Activated CD4-positive, CD25-positive, alpha-beta regulatory T cell treated with anti-CD3 and anti-CD28 coated beads, Interleukin-2, amount 50 U/mL, for 24 hours (primary cell): ENCODE data around the gene SENP3.

ENCODE experiments used
- ATAC-seq, 2 donors: fragments of 150-1000 bp; cut with Tn5 transposase; one replicate each; pipeline ENCODE4 v1.10.0; 2021; ENCODE audit warnings: mild to moderate bottlenecking in 1 of 2, moderate library complexity in 1 of 2

The SENP3 gene

DNA sequence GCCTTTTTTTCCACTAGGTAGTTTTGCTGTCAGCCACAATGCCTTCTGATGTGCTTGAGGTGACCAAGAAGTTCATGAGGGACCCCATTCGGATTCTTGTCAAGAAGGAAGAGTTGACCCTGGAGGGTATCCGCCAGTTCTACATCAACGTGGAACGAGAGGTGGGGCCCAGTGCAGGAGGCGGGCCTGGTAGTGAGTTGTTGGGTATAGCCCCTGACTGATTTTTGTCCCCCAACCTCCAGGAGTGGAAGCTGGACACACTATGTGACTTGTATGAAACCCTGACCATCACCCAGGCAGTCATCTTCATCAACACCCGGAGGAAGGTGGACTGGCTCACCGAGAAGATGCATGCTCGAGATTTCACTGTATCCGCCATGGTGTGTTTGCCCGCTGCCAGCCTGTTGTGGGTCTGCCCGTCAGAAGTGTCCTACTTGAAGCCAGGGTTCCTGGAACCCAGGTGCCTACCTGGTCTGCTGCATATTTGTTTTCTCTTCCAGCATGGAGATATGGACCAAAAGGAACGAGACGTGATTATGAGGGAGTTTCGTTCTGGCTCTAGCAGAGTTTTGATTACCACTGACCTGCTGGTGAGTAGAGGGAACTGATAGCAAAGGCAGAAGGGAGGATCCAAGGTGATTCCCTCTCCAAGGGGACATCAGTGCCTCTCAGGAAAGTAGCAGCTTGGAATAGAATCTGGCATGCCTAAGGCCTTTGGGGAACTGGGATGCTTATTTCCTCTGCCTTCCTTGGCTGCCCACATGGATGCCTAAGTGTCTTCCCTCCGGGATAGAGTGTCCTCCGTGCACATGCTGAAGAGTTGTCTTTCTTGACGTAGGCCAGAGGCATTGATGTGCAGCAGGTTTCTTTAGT lies 15.8 kb downstream of the SENP3 start:
- ATAC-seq, result no peak

DNA sequence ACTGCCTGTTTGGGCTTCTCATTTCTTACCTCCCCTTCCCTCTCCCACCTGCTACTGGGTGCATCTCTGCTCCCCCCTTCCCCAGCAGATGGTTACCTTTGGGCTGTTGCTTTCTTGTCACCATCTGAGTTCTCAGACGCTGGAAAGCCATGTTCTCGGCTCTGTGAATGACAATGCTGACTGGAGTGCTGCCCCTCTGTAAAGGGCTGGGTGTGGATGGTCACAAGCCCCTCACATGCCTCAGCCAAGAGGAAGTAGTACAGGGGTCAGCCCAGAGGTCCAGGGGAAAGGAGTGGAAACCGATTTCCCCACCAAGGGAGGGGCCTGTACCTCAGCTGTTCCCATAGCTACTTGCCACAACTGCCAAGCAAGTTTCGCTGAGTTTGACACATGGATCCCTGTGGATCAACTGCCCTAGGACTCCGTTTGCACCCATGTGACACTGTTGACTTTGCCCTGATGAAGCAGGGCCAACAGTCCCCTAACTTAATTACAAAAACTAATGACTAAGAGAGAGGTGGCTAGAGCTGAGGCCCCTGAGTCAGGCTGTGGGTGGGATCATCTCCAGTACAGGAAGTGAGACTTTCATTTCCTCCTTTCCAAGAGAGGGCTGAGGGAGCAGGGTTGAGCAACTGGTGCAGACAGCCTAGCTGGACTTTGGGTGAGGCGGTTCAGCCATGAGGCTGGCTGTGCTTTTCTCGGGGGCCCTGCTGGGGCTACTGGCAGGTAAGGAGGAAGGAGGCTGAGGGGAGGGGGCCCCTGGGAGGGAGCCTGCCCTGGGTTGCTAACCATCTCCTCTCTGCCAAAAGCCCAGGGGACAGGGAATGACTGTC lies 17.5 kb downstream of the SENP3 start, which contains the start of gene CD68:
Gene CD68, plus strand, starts transcription at position 638 of the 833 bp plus-strand sequence. Its CDS starts 40 bp downstream, at position 678.
- peak; percentile 75 to 76 for ATAC-seq

GRCh38 chr17:7579834-7580603 lies 18.3 kb downstream of the SENP3 start:
- ATAC-seq, result no peak

DNA sequence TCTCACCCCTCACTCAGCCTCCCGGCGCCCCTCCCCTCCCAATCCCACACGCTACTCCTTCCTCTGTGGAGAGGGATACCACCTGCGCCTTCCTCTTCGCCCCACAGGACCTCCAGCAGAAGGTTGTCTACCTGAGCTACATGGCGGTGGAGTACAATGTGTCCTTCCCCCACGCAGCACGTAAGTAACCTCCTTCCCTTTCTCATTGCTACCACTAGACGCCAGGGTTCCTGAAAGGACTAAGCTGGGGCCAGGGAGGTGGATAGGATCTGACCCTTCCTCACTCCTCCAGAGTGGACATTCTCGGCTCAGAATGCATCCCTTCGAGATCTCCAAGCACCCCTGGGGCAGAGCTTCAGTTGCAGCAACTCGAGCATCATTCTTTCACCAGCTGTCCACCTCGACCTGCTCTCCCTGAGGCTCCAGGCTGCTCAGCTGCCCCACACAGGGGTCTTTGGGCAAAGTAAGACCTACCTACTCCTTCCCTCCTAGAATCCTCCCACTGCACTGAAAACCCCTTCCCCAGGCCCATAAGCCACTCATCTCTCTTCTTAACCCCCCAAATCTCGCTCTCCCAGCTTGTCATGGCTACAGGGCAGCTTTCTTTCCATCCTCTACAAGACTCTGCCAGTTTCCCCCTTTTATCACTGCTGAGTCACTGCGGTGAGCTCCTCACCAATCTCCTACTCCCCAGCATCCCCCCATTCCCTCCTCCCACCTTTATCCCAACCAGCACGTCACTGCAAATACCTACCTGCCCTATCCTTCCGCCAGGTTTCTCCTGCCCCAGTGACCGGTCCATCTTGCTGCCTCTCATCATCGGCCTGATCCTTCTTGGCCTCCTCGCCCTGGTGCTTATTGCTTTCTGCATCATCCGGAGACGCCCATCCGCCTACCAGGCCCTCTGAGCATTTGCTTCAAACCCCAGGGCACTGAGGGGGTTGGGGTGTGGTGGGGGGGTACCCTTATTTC lies 19.2 kb downstream of the SENP3 start:
- no peak for ATAC-seq

GRCh38 chr17:7582396-7583252 lies 20.9 kb downstream of the SENP3 start:
- no peak for ATAC-seq

- peak; percentile 71 for ATAC-seq
Measured at GRCh38 chr17:7583253-7584109, 21.8 kb downstream of the SENP3 start, which contains the start of gene MPDU1. TSS of gene MPDU1 (plus strand) at chr17:7583852. CDS start at chr17:7583863, 11 bp downstream.

DNA sequence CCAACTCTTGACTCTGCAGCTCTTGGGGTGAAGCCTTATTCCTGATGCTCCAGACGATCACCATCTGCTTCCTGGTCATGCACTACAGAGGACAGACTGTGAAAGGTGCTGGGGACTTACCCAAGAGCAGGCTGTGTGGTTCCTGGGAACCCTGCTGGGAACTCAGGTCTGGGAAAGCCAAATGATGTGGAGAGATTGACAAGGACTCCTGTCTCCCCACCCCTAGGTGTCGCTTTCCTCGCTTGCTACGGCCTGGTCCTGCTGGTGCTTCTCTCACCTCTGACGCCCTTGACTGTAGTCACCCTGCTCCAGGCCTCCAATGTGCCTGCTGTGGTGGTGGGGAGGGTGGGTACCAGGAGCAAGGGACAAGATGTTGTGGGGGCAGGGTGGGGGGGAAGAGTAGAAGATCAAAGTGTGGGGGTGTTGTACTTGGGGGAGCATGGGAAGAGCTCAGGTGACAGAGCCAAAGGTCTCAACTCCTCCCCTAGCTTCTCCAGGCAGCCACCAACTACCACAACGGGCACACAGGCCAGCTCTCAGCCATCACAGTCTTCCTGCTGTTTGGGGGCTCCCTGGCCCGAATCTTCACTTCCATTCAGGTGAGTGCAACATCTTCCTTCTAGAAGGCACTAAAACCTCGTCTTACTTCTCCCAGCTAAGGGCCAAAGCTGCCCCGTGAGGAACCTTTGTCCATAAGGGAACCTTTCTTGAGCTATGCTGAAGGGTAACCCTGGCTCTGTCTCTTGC lies 25.1 kb downstream of the SENP3 start:
- ATAC-seq, result no peak

DNA sequence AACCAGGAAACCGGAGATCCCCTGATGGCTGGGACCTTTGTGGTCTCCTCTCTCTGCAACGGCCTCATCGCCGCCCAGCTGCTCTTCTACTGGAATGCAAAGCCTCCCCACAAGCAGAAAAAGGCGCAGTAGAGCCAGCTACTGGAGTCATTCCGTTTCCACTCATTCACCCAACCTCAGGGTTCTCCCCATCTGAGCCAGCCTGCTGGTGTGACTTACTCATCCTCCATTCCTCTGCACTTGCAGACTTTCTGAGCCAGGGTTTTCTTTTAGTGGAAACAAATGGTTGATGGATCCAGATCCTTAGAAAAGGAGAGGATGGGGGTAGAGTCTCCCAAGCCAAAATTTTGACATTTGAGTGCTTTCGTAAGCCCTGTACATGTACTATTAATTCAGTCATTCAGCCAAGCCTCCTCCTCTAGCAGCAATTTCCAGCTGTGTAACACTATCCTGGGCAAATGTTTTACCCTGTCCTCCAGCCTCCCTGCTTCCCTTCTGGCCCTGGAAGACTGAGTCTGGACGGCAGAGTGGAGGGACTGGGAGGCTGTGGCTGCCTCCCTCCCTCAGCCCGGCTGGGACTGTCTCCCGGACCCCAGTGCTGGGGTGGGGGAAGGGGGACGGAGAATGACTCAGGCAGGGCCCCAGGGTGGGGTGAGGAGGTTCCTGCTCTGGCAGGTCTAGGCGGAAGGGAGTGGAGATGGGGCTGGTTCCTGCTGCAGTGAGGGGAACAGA lies 25.9 kb downstream of the SENP3 start:
- ATAC-seq, result no peak

- ATAC-seq, result no peak
Measured at GRCh38 chr17:7588553-7589203, 27.0 kb downstream of the SENP3 start.

- ATAC-seq, result peak; percentile 75 to 76
Measured at GRCh38 chr17:7589204-7589868, 27.6 kb downstream of the SENP3 start.

DNA sequence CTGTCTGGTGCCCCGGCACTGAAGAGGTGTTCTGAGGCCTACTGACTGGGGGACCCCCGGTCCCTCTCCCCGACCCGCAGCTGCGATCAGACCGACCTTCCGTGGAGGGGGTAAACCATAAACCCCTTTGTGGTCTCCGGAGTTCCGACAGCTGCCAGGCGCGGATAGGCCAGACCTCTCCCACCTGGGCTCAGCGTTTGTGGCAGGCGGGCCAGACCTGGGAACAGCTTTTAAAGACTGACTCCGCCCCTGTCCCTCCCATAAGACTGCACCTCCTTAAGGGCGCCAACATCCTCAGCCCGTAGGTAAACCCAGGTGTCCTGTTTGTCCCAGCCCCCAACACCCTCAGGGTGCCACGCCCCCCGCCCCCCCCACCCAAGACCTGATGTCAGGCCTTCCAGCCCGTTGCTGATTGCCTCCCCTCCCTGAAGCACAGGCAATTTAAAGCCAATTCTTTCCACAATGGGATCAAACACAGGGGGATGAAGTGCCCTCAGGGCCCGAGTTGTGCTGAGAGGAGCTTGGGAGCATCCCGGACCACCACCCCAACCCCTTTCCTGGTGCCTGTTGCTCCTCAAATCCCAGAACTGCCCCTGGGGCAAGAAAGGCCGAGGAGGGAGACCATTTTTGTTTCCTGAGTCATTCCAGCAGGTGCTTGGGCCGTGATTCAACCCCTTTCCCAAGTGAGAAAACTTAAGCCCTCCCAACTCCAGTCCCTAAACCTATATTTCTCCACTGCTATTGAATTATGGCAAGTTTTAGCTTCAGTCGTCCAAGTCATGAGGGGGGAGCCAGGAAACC lies 28.4 kb downstream of the SENP3 start, which contains the start of gene SOX15:
Gene SOX15, minus strand, starts transcription at position 204 of the 801 bp plus-strand sequence. CDS start 418 bp downstream, outside the sequence.
- ATAC-seq, result no peak

DNA sequence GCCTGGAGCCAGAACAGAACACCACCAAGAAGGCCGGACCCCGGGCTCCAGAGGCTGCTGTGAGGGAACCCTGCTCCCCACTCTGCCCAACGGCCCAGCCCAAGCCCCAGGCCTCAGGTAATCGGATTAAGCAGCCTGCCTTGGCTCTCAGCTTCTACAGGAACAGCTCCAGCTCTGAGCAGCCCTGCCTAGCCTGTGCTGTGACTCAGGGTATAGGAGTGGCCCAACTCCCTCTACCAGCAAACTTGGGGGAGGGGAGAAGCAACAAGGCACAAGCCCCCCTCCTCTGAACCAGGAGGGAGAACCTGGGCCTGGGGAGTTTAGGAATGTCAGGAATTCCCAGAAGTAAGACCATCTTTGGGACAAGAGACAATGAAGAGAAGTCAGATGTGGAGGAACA lies 29.0 kb downstream of the SENP3 start:
- ATAC-seq, result no peak

GRCh38 chr17:7591596-7591995 lies 29.9 kb downstream of the SENP3 start:
- no peak for ATAC-seq

DNA sequence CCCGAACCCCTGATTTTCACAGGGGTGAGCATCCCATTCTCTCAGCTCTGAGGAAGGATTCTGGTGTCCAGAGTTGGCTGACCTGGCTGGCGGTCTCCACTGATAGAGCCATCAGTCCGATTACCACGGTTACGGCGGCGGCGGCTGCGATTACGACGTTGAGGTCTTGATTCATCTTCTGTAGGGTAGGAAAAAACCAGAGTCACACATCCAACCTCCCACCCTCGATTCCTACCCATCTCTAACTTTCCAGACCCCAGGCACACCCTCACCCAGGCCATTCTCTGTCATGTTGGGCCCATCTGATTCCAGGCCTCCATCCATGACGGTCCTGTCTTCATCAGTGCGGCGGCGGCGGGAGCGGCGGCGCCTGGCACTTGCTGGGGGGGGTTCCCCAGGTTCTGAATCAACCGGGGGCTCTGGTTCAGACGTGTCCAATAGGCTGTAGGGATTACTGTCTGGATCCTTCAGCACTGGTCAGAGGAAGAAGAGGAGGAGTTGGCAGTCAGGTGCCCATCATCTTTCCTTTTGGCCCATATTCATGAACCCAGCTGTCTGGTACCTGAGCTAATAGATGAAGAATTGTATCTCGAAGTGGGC lies 30.8 kb downstream of the SENP3 start:
- no peak for ATAC-seq

DNA sequence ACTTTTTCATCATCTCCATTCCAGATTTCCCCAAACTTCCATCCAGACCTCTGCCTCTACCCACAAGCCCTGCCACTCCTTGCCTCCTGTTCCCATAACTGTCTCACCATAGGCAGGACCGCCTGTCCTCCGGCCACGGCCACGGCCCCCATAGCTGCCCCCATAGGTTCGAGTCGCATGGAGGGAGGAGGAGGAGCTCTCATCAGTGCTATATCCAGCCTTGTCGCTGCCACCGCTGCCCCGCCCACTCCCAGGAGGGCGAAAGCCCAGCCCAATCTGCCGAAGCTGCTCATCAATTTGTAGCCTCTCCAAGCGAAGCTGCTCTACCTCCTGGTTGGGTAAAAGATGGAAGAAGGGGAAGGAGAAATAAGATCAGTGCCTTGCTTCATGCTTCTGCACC lies 31.6 kb downstream of the SENP3 start:
- no peak for ATAC-seq
